ENCODE results near the gene ELOF1.

DNA sequence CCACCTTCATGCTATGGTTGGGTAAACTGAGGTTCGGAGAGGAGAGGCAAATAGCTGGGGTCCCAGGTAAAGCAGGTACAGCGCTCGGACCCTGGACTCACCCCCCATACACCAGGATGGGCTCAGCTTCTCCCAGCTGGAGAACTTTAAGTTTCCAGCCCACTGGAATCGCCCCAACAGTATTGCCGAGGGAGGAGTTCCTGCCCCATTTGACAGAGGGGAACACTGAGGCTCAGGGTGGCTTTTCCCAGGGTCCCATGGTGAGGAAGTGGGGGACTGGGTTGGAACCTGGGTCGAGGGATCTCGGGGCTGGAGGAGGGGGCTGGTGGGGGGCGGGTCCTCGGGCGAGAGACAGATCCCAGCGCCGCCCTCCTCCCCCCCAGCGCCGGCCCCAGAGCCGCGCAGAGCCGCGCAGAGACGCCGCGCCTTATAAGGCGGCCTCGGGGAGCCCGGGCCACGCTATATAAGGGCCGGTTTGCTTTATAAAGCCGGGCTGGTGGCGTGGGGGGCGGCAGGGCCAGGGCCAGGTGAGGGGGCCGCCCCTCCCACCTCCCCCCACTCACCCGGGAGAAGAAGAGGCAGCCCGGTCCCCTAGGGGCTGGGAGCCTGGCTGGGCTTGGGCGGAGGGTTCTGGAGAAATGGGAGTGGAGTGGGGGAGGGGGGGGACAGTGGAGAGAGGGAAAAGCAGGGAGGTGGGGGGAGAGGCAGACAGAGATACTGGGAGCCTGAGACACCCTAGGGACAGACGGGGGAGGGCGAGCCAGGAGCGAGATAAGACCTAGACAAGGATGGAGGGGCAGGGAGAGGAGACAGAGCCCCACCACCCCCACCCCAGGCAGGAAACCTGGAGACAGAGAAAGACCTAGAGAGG, 19.3 kb downstream of the ELOF1 start:
- TF ChIP-seq GATA2 (IDR thresholded peaks at IDR 0.05; ENCODE audit: low read depth, low read length) (no peak), GATA3 (IDR thresholded peaks at IDR 0.05; ENCODE audit: low read depth, low read length) (no peak)
